ENCODE measurements around the gene UBXN6.

- no peak for TF ChIP-seq CTCF (IDR thresholded peaks at IDR 0.05)
- TF ChIP-seq POLR2A (IDR thresholded peaks at IDR 0.05) = no peak
- TF ChIP-seq EP300 (IDR thresholded peaks at IDR 0.05; ENCODE audit: low read depth) = no peak
Measured at GRCh38 chr19:4415352-4415751, 42.2 kb downstream of the UBXN6 start.
